Esophagus squamous epithelium (tissue), 4 donors: ENCODE results near the gene OR1E1.
"Not testable (repeated sequence)": the region's sequence is repeated elsewhere in the genome, so short reads cannot be mapped to it uniquely, and the experiment has no call there.

Source experiments
- POLR2A ChIP-seq, 4 donors: fragments of 450-650 bp; IDR thresholded peaks; one replicate each; pipeline ENCODE4 v1.6.1; 2017; ENCODE audit warnings: antibody characterized with exemption in 4 of 4, mild to moderate bottlenecking in 4 of 4, moderate library complexity in 3 of 4
- TF ChIP-seq, protein P1 (sequence below), 6 experiments: fragments of 450-650 bp in 4 of 6; fragments of 200-600 bp in 2 of 6; sonication (generic) in 2 of 6; IDR thresholded peaks; one replicate each; pipeline ENCODE4 v1.5.1; 2016 to 2019; ENCODE audit warnings: antibody characterized with exemption in 6 of 6, mild to moderate bottlenecking in 4 of 6, moderate library complexity in 4 of 6

DNA sequence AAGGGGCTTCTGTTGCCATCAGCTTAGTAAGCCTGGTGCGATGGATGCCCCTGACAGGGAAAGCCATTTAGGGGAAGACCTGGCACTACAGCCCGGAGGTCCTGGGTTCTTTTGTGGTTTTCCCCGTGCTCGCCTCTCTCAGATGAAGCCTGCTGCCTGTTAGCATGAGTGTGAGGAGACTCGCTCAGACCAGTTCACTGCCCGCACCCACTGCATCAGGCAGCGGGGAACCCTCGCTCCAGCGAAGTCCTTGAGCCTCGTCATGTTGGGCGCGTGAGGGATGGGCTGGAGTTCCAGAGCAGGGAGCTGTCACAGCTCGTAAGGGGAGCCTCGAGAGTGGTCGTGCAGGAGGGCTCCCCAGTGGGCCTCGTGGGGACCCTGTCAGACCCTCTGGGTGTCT, 14.0 kb upstream of the OR1E1 start:
- TF ChIP-seq, protein P1, sequence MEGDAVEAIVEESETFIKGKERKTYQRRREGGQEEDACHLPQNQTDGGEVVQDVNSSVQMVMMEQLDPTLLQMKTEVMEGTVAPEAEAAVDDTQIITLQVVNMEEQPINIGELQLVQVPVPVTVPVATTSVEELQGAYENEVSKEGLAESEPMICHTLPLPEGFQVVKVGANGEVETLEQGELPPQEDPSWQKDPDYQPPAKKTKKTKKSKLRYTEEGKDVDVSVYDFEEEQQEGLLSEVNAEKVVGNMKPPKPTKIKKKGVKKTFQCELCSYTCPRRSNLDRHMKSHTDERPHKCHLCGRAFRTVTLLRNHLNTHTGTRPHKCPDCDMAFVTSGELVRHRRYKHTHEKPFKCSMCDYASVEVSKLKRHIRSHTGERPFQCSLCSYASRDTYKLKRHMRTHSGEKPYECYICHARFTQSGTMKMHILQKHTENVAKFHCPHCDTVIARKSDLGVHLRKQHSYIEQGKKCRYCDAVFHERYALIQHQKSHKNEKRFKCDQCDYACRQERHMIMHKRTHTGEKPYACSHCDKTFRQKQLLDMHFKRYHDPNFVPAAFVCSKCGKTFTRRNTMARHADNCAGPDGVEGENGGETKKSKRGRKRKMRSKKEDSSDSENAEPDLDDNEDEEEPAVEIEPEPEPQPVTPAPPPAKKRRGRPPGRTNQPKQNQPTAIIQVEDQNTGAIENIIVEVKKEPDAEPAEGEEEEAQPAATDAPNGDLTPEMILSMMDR (IDR thresholded peaks at IDR 0.05) = not testable (repeated sequence)
- not testable (repeated sequence) for TF ChIP-seq POLR2A (IDR thresholded peaks at IDR 0.05)
